GM12873 (cell line): Measurements from ENCODE around the gene CLEC18A.
"Not testable (repeated sequence)": the region's sequence is repeated elsewhere in the genome, so short reads cannot be mapped to it uniquely, and the experiment has no call there.

ENCODE experiments used
- TF ChIP-seq, protein P1 (sequence below): IDR thresholded peaks from 2 replicates; pipeline ENCODE4 v1.5.1; 2012; ENCODE audit warnings: low read depth, mild to moderate bottlenecking, moderate library complexity, low read length, control low read depth; ENCODE audit not compliant: insufficient read depth; ENCODE audit errors: missing control alignments

CLEC18A gene

DNA sequence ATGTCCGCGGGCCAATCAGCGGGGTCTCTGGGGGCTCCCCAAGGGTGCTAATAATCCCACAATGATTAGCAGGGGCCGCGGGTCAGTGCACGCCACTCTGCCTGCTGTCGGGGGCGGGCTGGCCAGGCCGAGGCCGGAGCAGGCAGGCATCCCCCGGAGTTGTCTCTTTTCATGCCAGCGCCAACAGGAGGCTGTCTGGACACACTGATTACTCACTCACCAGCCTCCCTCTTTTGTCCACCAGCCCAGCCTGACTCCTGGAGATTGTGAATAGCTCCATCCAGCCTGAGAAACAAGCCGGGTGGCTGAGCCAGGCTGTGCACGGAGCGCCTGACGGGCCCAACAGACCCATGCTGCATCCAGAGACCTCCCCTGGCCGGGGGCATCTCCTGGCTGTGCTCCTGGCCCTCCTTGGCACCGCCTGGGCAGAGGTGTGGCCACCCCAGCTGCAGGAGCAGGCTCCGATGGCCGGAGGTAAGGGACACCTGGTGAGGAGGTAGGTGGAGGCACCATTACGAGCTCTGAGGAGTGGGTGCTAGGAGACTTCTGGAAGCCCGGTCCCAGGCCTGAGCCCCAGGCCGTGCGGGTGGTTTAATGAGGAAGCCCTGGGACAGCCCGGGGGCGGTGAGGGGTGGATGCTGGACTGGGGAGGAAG, at the start of gene CLEC18A:
TSS of gene CLEC18A (plus strand) at position 318 of the 655 bp plus-strand sequence. CDS start at position 351, 33 bp downstream.
- TF ChIP-seq, protein P1, sequence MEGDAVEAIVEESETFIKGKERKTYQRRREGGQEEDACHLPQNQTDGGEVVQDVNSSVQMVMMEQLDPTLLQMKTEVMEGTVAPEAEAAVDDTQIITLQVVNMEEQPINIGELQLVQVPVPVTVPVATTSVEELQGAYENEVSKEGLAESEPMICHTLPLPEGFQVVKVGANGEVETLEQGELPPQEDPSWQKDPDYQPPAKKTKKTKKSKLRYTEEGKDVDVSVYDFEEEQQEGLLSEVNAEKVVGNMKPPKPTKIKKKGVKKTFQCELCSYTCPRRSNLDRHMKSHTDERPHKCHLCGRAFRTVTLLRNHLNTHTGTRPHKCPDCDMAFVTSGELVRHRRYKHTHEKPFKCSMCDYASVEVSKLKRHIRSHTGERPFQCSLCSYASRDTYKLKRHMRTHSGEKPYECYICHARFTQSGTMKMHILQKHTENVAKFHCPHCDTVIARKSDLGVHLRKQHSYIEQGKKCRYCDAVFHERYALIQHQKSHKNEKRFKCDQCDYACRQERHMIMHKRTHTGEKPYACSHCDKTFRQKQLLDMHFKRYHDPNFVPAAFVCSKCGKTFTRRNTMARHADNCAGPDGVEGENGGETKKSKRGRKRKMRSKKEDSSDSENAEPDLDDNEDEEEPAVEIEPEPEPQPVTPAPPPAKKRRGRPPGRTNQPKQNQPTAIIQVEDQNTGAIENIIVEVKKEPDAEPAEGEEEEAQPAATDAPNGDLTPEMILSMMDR = not testable (repeated sequence)

DNA sequence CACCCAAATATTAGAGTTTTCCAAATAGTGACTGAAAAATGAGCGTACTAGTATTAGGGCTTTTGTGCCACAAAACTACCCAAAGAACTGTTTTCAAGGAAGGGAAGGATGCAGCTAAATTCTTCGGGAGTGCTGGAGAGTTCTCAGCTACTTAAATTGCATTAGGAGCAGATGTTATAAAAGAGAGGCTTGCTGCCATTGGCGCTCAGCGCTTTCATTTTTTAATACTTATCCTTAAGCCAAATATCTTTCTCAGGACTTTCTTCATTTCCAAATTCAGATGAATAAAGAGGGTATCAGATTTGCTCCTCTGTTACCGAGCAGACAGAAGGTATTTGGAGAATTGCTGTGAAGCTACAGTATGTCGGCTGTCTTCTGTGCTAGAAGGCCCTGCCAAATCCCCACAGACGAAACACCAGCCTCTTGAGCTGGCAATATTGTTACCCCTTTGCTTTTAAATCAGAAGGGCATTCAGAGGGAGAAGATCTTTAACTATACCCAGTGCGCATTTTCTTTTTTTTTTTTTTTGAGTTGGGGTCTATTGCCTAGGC, 47.2 kb upstream of the CLEC18A start:
- TF ChIP-seq, protein P1 = no peak

DNA sequence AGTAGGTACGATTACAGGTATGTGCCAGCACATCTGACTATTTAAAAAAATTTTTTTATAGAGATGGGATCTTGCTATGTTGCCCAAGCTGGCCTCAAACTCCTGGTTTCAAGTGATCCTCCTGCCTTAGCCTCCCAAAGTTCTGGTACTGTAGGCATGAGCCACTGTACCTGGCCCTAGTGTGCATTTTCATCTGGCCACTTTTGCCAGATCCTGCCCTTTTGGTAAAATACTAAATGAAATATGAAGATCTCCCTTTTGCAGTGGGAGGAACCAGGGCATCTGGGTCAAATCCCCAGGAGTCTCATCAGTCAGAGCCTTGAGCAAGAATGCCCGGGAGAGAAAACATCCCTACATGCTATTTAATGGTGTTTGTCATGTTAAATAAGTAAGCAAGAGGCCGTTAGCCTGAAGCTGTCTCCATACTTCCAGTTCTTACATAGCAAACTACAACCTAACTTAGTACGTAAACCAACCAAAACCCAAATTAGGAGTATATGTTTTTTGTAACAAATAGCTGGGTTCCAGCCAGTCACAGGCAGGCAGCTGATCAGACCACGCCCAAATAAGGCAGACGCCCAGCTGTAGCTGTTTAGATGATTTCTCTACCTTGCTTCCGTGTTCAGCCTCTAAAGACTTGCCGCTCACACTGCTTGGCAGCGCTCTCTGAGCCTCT, 46.5 kb upstream of the CLEC18A start:
- TF ChIP-seq, protein P1 = no peak

DNA sequence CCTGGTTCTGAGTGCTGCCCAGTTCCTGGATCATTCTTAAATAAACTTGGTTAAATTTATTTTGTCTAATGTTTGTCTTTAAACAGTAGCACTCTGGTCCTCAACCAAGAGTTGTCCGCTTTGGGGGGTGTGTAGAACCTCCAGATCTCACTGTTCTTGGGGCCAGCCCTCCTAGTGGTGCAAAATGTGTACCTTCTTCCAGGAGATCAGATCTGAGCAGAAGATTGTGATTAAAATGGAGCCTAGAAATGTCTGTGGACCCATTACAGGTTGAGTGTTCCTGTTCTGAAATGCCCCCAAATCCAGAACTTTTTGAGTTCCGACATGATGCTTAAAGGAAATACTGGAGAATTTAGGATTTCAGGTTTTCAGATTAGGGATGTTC, 46.0 kb upstream of the CLEC18A start:
- TF ChIP-seq, protein P1 = no peak

DNA sequence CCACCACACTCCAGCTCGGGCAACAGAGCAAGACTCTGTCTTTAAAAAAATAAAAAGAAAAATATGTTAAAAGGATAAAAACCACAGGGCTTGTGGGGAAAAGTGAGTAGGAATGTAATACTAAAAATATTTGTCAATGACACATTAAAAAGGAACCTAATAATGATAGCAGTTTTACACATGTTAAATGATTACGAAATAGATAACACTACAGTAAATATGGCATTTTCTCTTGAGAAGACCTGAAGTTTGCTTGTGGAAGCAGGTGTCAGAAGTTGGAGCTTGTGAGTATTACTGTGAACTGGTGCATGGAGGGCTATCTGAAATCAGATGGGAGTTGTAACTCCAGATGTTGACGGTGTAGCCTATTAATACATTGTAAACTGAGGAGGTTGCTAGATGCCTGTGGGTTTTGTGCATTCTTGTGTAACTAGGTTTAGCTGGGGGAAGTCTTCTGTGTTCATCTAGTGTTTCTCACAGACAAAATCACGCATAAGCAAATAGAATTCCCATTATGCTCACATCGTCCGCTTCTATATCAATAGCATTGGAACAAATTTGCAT, 44.2 kb upstream of the CLEC18A start:
- TF ChIP-seq, protein P1 = no peak

DNA sequence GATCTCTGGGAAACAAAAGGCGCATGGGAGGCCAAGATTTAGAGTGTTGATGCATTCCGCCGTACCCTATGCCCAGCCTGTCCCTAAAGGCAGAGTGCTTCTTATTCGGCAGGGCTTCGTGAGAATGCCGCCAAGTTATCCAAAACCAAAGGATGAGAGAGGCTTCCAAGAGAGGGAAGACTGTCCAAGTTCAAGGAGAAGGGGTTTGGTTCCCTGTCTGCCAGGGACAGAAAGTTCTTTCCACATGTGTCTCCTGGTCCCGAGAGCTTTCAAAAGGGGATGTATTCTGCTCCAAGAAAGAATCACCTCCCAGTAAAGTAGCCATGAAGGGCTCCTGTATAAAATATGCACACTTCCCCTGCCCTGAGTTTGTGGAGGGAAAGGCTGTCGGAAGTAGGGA, 42.1 kb upstream of the CLEC18A start:
- TF ChIP-seq, protein P1 = no peak

DNA sequence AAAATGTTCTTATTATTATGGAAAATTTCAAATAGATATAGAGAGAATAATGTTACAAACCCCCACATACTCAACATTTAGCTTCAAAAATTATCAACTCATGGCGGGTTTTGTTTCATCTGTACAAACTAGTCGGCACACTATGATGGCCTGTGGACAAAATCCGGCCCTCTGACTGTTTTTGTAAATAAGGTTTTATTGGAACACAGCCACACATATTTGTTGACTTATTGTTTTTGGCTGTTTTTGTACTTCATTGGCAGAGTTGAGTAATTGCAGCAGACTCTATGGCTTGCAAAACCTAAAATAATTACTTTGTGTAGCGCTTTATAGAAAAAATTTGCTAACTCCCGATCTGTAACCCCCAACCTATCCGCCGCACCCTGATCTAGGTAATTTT, 41.4 kb upstream of the CLEC18A start:
- TF ChIP-seq, protein P1 = no peak
